Mononuclear cell (primary cell): ENCODE results near the gene EBF3. TPM values are rescaled to one million over a fixed set of nuclear protein-coding genes. Genes with fewer than 3 reads are reported as not detected.

Experiments used
- H3K27me3 ChIP-seq: 2 replicates; pipeline ENCODE4 v1.6.0; 2011; ENCODE audit warnings: low read length, control low read depth; ENCODE audit not compliant: insufficient read depth
- H3K4me1 ChIP-seq: 2 replicates; pipeline ENCODE4 v1.5.1; 2011; ENCODE audit warnings: mild to moderate bottlenecking, low read length, control low read depth; ENCODE audit not compliant: insufficient read depth
- H3K4me3 ChIP-seq: 2 replicates; pipeline ENCODE4 v1.5.1; 2011; ENCODE audit warnings: mild to moderate bottlenecking, low read length, moderate library complexity
- H3K9me3 ChIP-seq: 2 replicates; pipeline ENCODE4 v1.5.1; 2011; ENCODE audit warnings: low read depth, mild to moderate bottlenecking, control low read depth, low read length
- total RNA-seq: library from RNA; depleted of rRNA; stranded (reverse); fragments of >200 nt; gene quantifications from one replicate; pipeline ENCODE4 v1.2.3, GENCODE V29; 2012

The EBF3 gene, protein sequence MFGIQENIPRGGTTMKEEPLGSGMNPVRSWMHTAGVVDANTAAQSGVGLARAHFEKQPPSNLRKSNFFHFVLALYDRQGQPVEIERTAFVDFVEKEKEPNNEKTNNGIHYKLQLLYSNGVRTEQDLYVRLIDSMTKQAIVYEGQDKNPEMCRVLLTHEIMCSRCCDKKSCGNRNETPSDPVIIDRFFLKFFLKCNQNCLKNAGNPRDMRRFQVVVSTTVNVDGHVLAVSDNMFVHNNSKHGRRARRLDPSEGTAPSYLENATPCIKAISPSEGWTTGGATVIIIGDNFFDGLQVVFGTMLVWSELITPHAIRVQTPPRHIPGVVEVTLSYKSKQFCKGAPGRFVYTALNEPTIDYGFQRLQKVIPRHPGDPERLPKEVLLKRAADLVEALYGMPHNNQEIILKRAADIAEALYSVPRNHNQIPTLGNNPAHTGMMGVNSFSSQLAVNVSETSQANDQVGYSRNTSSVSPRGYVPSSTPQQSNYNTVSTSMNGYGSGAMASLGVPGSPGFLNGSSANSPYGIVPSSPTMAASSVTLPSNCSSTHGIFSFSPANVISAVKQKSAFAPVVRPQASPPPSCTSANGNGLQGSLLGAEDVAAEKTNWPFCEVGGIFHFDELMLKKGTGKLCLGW
- total RNA-seq, result not detected

DNA sequence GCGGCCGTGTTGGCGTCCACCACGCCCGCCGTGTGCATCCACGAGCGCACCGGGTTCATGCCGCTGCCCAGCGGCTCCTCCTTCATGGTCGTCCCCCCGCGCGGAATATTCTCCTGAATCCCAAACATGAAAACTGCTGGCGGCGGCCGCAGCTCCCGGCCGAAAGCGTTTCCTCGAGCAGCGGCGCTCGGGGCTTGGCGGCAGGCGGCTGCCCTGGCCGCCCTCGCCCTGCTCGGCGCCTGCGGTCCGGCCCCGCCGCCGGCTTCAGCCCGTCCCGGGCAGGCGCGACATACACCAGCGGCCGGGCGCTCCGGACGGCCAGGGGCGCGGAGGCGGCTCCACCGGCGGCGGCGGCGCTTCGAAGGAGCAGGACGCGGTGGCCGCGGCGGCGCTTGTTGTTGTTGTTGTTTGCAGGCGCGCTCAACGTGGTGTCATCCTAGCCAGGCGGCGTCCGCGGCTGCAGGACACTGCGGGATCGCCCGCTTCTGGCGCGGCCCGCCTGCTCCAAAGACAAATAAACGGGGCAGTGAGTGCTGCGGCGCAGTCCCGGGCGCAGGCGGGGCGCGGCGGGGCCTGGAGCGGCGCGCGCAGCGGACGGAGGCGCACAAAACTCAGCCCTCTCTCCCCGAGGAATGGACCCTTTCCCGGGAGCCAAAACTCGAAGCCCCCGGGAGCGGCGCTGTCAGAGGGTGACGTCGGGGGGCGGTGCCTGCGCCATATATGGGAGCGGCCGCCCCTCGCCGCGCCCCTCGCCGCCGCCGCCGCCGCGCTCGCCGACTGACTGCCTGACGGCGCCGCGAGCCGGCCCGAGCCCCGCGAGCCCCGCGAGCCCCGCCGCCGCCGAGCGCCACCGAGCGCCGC is at the start of gene EBF3:
Gene EBF3 (minus strand): TSS at position 634 of the 861 bp plus-strand sequence. CDS start 506 bp downstream, at position 128.
- Histone ChIP-seq H3K27me3 (peaks cover 86% of the 10 kb centered on the region), H3K4me3 (no peak within 1 kb of the TSS), H3K4me1 (peaks cover 25% of the 10 kb centered on the region), H3K9me3 (no peaks in the 10 kb centered on the region)

DNA sequence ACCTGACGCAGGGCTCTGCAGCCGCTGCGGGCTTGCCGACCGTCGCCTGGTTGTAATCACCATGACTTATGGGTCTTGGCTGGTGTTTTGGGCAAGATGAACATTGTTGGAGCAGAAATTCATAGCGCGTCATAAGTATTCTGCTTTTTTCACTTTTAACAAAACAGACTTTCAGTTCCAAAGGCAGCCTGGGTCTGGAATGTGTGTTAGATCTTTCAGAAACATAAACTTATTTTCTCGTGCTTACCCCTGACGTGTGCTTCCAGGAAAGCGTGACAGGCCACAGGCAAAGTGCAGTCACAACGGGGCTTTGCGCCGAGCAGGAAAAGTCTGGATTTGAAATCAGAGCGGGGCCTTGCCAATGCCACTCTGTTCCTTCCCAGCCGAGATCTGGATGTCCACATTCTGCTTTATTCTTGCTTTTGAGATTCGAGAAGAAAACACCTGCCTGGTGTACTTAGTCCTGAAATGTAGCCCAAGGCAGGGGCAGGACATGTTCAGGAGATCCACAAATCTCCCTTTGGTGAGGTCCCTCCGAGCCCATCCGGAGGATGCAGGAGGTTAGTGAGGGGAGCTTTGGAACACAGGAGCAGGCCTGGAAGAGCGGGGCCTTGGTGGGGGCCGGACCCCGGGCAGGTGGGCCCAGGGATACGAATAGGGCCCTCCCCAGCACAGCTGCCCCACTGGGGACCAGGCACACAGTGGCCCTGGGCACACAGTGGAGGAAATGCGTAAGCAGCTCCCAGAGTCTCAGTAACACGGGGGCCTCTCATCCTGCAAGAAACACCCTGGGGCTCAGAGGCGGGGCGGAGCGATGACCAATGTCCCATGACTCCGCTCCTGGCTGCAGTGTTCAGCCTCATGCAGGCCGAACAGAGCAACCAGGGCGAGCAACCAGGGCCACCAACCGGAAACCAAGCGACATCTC is 49.5 kb upstream of the EBF3 start:
- H3K27me3 ChIP-seq, result no peaks in the 10 kb centered on the region
- no peak overlapping the region for H3K4me3 ChIP-seq
- H3K4me1 ChIP-seq, result no peaks in the 10 kb centered on the region
- no peaks in the 10 kb centered on the region for H3K9me3 ChIP-seq

DNA sequence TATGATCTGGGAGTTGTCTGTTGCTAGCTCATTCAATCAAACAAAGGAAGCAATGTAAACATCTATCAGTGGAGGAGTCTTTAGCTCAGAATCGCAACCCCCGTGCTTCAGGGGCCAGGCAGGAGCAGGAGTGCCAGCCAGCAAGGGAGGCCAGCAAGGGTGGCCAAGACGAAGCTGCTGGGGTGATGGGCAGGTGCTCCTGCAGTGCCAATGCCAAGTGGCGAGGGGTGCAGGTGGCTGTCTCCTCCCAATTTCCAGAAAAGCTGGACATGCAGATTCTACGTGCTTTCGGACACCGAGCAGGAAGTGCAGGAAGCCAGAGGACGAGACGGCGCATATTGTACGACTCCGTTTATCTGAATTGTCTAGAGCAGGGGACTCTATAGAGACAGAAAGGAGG is 48.1 kb upstream of the EBF3 start:
- no peak overlapping the region for H3K4me3 ChIP-seq
- no peaks in the 10 kb centered on the region for H3K27me3 ChIP-seq
- H3K4me1 ChIP-seq, result no peaks in the 10 kb centered on the region
- H3K9me3 ChIP-seq, result no peaks in the 10 kb centered on the region

DNA sequence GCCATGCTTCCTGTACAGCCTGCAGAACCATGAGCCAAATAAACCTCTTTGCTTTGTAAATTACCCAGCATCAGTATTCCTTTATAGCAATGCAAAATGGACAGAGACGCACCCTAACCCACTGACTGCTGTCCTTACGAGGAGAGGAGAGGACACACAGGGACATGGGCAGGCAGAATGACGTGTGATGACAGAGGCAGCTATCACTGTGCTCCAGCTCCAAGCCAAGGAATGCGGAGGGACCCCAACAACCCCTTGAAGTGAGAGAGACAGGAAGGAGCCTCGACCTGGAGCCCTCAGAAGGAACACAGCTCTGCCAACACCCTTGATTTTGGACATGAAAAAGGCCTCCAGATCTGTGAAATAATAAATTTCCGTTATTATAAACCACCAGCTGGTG is 46.6 kb upstream of the EBF3 start:
- Histone ChIP-seq H3K9me3 (no peaks in the 10 kb centered on the region), H3K27me3 (no peaks in the 10 kb centered on the region), H3K4me3 (no peak overlapping the region), H3K4me1 (no peaks in the 10 kb centered on the region)

DNA sequence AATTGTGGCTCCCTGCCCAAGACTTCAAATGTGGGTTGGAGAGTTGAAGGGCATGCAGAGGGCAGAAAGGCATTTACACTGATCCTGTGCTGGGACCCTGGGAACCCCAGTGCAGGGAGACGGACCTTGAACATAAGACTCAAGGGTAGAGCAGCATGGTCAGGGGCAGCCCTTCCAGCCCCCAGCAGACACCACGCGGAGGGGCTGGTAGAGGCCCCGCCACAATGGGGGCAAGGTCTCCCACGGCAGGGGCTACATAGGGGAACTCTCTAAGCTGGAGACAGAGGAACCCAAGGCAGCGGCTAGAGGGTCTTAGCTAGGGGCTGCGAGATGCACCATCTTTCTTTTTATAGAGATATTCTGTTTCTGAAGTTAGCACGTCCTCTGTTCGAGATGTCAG is 45.2 kb upstream of the EBF3 start:
- no peaks in the 10 kb centered on the region for H3K4me1 ChIP-seq
- H3K4me3 ChIP-seq, result no peak overlapping the region
- H3K27me3 ChIP-seq, result no peaks in the 10 kb centered on the region
- no peaks in the 10 kb centered on the region for H3K9me3 ChIP-seq

DNA sequence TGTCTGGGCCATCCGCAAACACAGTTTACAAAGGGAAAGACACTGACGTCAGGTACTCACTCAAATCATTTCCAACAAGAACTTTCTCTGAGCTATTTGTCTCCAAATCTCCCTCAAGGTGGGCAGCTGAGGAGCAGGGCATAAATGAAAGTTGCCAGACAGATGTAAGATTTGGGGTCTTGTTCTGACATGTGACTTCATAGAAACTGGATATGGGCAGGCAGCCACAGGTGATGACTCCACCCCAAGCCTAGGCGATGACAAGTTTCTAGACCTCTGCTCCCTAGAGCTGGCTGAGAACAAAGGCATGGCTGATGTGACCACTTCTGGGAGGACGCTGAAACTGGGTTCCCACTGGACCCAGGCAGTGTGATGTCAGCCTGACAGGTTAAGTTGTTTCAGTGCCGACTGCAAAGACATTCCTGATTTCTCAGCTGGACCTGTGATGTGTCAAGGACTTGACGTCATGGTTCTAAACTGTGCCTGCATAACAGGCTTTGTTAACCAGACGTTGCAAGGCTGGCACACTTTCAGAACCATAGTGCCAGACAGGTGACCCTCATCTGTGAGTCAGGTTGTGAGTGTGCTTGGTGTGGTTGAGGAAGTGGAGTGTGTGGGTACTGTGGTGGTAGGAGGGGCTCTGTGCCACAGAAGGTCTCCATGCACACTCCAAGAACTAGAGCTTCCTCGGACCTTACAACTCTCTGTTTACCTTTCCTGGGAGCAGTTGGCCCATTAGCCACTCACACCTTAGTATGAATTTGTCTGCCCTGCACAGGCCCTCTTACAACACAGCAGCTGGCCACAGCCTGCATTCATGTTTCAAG is 39.9 kb upstream of the EBF3 start:
- no peak overlapping the region for H3K4me3 ChIP-seq
- H3K4me1 ChIP-seq, result no peaks in the 10 kb centered on the region
- no peaks in the 10 kb centered on the region for H3K27me3 ChIP-seq
- H3K9me3 ChIP-seq, result no peaks in the 10 kb centered on the region

DNA sequence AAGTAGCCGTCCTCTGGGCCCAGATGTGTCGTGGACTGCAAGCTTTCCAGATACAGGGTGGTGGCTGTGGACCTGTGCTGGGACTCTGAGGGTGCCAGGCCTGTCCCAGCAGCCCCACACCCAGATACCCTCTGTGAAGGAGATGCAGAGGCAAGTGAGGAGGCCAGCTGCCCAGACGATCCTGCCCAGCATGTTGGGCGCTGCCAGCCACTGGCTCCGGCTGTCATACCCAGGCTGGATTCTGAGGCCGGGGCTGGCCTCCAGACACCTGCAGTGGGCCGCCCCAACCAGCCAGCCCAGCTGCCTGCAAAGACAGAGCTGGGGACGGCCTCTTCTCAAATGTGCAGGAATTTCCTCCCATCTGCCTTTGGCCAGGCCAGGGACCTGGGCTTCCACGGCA is 39.1 kb upstream of the EBF3 start:
- H3K4me3 ChIP-seq, result no peak overlapping the region

DNA sequence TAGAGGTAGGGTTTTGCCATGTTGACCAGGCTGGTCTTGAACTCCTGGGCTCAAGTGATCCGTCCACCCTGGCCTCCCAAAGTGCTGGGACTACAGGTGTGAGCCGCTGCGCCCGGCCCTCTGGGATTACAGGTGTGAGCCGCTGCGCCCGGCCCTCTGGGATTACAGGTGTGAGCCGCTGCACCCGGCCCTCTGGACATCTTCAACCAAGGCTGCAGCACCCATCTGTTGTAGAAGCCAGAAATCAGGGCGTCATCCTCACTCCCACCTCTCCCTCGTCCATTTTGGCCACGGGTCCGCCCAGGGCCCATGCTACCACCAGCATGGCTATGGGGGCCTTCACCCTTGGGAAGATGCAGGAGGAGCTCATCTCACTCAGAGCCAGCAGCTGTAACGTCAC is 38.5 kb upstream of the EBF3 start:
- Histone ChIP-seq H3K9me3 (no peaks in the 10 kb centered on the region), H3K27me3 (no peaks in the 10 kb centered on the region), H3K4me1 (no peaks in the 10 kb centered on the region), H3K4me3 (no peak overlapping the region)

More for the DNA sequence above, 39.1 kb upstream of the EBF3 start:
- Histone ChIP-seq H3K4me1 (no peaks in the 10 kb centered on the region), H3K9me3 (no peaks in the 10 kb centered on the region), H3K27me3 (no peaks in the 10 kb centered on the region)

DNA sequence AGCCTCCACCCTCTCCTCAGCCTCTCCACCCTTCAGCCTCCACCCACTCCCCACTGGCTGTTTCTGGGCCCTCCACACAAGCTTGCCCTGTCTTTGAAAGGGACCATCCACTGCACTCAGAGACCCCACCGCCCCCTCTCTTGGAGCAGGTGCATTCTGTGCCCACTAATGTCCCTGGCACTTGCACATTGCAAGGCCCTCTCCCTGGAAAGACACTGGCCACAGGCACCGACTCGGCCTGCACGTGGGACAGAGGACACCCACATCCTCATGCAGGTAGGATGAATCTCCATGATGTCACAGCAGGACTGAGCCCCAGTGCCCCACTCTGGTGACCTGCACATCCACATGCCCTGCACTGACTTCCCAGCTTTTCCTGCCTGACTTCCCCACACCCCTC is 36.8 kb upstream of the EBF3 start:
- Histone ChIP-seq H3K4me3 (no peak overlapping the region), H3K9me3 (no peaks in the 10 kb centered on the region), H3K4me1 (no peaks in the 10 kb centered on the region), H3K27me3 (peaks cover 9% of the 10 kb centered on the region)

DNA sequence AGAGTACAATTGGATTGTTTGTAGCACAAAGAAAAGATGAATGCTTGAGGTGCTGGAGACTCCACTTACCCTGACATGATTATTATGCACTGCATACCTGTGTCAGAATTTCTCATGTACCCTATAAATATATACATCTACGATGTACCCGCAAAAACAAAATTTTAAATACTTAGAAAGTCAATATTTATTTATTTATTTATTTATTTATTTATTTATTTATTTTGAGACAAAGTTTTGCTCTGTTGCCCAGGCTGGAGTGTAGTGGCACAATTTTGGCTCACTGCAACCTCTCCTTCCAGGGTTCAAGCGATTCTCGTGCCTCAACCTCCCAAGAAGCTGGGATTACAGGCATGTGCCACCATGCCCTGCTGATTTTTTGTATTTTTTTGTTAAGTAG is 35.1 kb upstream of the EBF3 start:
- Histone ChIP-seq H3K4me1 (no peaks in the 10 kb centered on the region), H3K27me3 (peaks cover 11% of the 10 kb centered on the region), H3K4me3 (no peak overlapping the region), H3K9me3 (no peaks in the 10 kb centered on the region)

DNA sequence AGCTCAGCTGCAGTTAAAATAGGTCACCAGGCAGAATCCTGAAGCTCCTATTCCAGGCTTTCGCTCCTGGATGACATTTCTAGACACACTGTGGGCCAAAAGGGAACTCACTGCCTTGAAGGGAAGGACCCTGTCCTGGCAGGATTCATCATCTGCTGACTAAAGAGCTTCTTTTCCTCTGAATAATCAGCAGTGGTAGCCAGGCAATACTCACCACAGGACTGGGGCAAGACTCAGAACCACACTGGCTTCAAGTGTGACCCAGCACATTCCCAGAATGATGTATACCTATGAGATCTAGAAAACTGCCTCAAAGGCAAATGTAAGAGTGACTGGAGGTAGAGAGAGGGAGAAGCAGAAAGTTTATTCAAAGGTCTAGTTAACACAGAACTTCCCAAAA is 29.5 kb upstream of the EBF3 start:
- Histone ChIP-seq H3K9me3 (no peaks in the 10 kb centered on the region), H3K4me3 (no peak overlapping the region), H3K27me3 (peaks cover 11% of the 10 kb centered on the region), H3K4me1 (no peaks in the 10 kb centered on the region)

DNA sequence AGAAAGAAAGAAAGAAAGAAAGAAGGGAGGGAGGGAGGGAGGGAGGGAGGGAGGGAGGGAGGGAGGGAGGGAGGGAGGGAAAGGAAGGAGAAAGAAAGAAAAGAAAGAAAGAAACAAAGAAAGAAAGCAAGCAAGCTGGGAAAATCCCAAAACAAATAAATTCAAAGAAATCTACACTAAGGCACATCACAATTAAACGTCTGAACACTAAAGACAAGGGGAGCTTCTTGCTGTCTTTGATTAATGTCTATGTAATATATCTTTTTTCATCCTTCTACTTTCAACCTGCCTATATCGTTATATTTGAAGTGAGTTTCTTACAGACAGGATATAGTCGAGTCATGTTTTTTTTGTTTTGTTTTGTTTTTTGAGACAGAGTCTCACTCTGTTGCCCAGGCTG is 28.3 kb upstream of the EBF3 start:
- Histone ChIP-seq H3K27me3 (peaks cover 11% of the 10 kb centered on the region), H3K4me3 (no peak overlapping the region), H3K4me1 (no peaks in the 10 kb centered on the region), H3K9me3 (no peaks in the 10 kb centered on the region)

DNA sequence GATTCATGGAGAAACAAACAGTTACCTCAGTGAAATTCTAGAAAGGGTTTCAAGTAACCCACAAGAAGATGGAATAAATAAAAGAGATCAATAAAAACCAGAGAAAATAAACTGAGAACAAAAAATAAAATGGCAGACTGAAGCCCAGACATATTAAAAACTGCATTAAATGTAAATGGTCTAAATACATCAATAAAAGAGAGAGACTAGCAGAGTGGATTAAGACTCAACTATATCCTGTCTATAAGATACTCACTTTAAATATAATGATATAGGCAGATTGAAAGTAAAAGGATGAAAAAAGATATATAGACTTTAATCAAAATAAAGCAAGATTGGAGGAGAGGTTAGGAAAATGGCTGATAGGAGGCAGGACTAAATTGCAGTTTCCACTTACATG is 18.8 kb upstream of the EBF3 start:
- no peaks in the 10 kb centered on the region for H3K9me3 ChIP-seq
- H3K4me3 ChIP-seq, result no peak overlapping the region

DNA sequence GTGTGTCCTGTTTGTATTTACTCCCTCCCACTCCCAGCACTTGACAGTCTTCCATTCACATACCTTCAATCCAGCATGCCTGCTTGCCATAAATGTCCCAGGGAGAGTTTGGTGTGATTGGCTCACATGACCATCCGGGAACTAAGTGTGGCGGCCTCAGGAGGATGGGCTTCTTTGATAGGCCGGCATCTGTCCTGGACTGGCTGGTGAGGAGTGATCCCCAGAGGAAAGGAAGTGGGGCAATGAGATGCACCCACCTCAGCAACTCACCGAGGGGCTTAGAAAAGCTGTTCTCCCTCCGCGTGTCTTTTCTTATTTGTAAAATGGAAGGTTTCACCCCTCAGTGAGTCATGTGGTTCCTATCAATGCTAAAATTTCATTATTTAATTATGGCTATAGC is 14.9 kb upstream of the EBF3 start:
- Histone ChIP-seq H3K4me3 (no peak overlapping the region), H3K9me3 (no peaks in the 10 kb centered on the region), H3K27me3 (peaks cover 23% of the 10 kb centered on the region), H3K4me1 (no peaks in the 10 kb centered on the region)

More for the DNA sequence above, 18.8 kb upstream of the EBF3 start:
- no peaks in the 10 kb centered on the region for H3K4me1 ChIP-seq
- H3K27me3 ChIP-seq, result peaks cover 6% of the 10 kb centered on the region
